ENCODE measurements around the gene LRMDA.

Gene LRMDA

GRCh38 chr10:75707080-75707840 lies 275.8 kb downstream of the LRMDA start:
- no peak for TF ChIP-seq ZBTB7A (IDR thresholded peaks at IDR 0.05; ENCODE audit: low read depth)
- TF ChIP-seq EP300 (IDR thresholded peaks at IDR 0.05; ENCODE audit: borderline replicate concordance), result no peak
- no peak for TF ChIP-seq MAX (IDR thresholded peaks at IDR 0.05)
- no peak for TF ChIP-seq USF1 (IDR thresholded peaks at IDR 0.05)
- no peak for TF ChIP-seq FOXM1 (IDR thresholded peaks at IDR 0.05; ENCODE audit: borderline replicate concordance, low read depth)

GRCh38 chr10:75708060-75708459 lies 276.6 kb downstream of the LRMDA start:
- TF ChIP-seq ZBTB7A (IDR thresholded peaks at IDR 0.05; ENCODE audit: low read depth) (no peak), USF1 (IDR thresholded peaks at IDR 0.05) (no peak), REST (IDR thresholded peaks at IDR 0.05; ENCODE audit: low read depth) (no peak), FOXM1 (IDR thresholded peaks at IDR 0.05; ENCODE audit: borderline replicate concordance, low read depth) (no peak), EP300 (IDR thresholded peaks at IDR 0.05; ENCODE audit: borderline replicate concordance) (no peak), TEAD4 (IDR thresholded peaks at IDR 0.05) (no peak), RAD21 (IDR thresholded peaks at IDR 0.05; ENCODE audit: low read depth) (no peak), TCF12 (IDR thresholded peaks at IDR 0.05; ENCODE audit: low read depth) (no peak), CEBPB (IDR thresholded peaks at IDR 0.05) (no peak), CREB1 (IDR thresholded peaks at IDR 0.05; ENCODE audit: low read depth) (no peak), EGR1 (IDR thresholded peaks at IDR 0.05) (no peak), YY1 (IDR thresholded peaks at IDR 0.05; ENCODE audit: low read depth) (no peak), NFIC (IDR thresholded peaks at IDR 0.05) (no peak), MAX (IDR thresholded peaks at IDR 0.05) (no peak), TAF1 (IDR thresholded peaks at IDR 0.05; ENCODE audit: low read depth) (no peak)

- no peak for TF ChIP-seq NFIC (IDR thresholded peaks at IDR 0.05)
- no peak for TF ChIP-seq MAX (IDR thresholded peaks at IDR 0.05)
- TF ChIP-seq YY1 (IDR thresholded peaks at IDR 0.05; ENCODE audit: low read depth), result no peak
- no peak for TF ChIP-seq EP300 (IDR thresholded peaks at IDR 0.05; ENCODE audit: borderline replicate concordance)
Observed at GRCh38 chr10:75709245-75709644, 277.8 kb downstream of the LRMDA start.

- no peak for TF ChIP-seq MAX (IDR thresholded peaks at IDR 0.05)
- no peak for TF ChIP-seq TAF1 (IDR thresholded peaks at IDR 0.05; ENCODE audit: low read depth)
- TF ChIP-seq TEAD4 (IDR thresholded peaks at IDR 0.05), result no peak
- TF ChIP-seq EP300 (IDR thresholded peaks at IDR 0.05; ENCODE audit: borderline replicate concordance), result no peak
- no peak for TF ChIP-seq REST (IDR thresholded peaks at IDR 0.05; ENCODE audit: low read depth)
- TF ChIP-seq USF1 (IDR thresholded peaks at IDR 0.05), result no peak
- TF ChIP-seq YY1 (IDR thresholded peaks at IDR 0.05; ENCODE audit: low read depth), result no peak
- TF ChIP-seq RAD21 (IDR thresholded peaks at IDR 0.05; ENCODE audit: low read depth), result no peak
- TF ChIP-seq EGR1 (IDR thresholded peaks at IDR 0.05), result no peak
Observed at GRCh38 chr10:75709811-75710210, 278.4 kb downstream of the LRMDA start.

GRCh38 chr10:75712242-75712880 lies 280.9 kb downstream of the LRMDA start:
- TF ChIP-seq TCF12 (IDR thresholded peaks at IDR 0.05; ENCODE audit: low read depth), result no peak
- TF ChIP-seq EP300 (IDR thresholded peaks at IDR 0.05; ENCODE audit: borderline replicate concordance), result no peak
- TF ChIP-seq REST (IDR thresholded peaks at IDR 0.05; ENCODE audit: low read depth), result no peak
- no peak for TF ChIP-seq NFIC (IDR thresholded peaks at IDR 0.05)
- no peak for TF ChIP-seq EGR1 (IDR thresholded peaks at IDR 0.05)
- no peak for TF ChIP-seq MAX (IDR thresholded peaks at IDR 0.05)
- no peak for TF ChIP-seq CREB1 (IDR thresholded peaks at IDR 0.05; ENCODE audit: low read depth)
- no peak for TF ChIP-seq USF1 (IDR thresholded peaks at IDR 0.05)

Data from Ishikawa (cell line).